GM12801 (cell line): ENCODE results near the gene PHLDB2.

Source experiments
- CTCF ChIP-seq: IDR thresholded peaks from one replicate; pipeline ENCODE4 v1.5.1; 2011; ENCODE audit warnings: control low read depth; ENCODE audit not compliant: insufficient read length; ENCODE audit errors: extremely low read depth

Gene PHLDB2

GRCh38 chr3:111882799-111883198 lies 23.7 kb downstream of the PHLDB2 start:
- TF ChIP-seq CTCF = no peak

- TF ChIP-seq CTCF = no peak
Measured at GRCh38 chr3:111884411-111885018, 25.4 kb downstream of the PHLDB2 start.

GRCh38 chr3:111885578-111885977 lies 26.5 kb downstream of the PHLDB2 start:
- no peak for TF ChIP-seq CTCF

GRCh38 chr3:111890051-111890580 lies 31.1 kb downstream of the PHLDB2 start:
- no peak for TF ChIP-seq CTCF

GRCh38 chr3:111892070-111892469 lies 33.0 kb downstream of the PHLDB2 start:
- TF ChIP-seq CTCF = no peak

- no peak for TF ChIP-seq CTCF
Measured at GRCh38 chr3:111895071-111895470, 36.0 kb downstream of the PHLDB2 start.

- TF ChIP-seq CTCF = no peak
Measured at GRCh38 chr3:111899966-111900365, 40.9 kb downstream of the PHLDB2 start.
